Mononuclear cell (primary cell): ENCODE results near the gene SF3B6. TPM values are rescaled to one million over a fixed set of nuclear protein-coding genes. Genes with fewer than 3 reads are reported as not detected.

Source experiments
- H3K27me3 ChIP-seq: 2 replicates; pipeline ENCODE4 v1.6.0; 2011; ENCODE audit warnings: low read length, control low read depth; ENCODE audit not compliant: insufficient read depth
- H3K4me1 ChIP-seq: 2 replicates; pipeline ENCODE4 v1.5.1; 2011; ENCODE audit warnings: mild to moderate bottlenecking, low read length, control low read depth; ENCODE audit not compliant: insufficient read depth
- H3K4me3 ChIP-seq: 2 replicates; pipeline ENCODE4 v1.5.1; 2011; ENCODE audit warnings: mild to moderate bottlenecking, low read length, moderate library complexity
- H3K9me3 ChIP-seq: 2 replicates; pipeline ENCODE4 v1.5.1; 2011; ENCODE audit warnings: low read depth, mild to moderate bottlenecking, control low read depth, low read length
- total RNA-seq: library from RNA; depleted of rRNA; stranded (reverse); fragments of >200 nt; gene quantifications from one replicate; pipeline ENCODE4 v1.2.3, GENCODE V29; 2012

The SF3B6 gene
- total RNA-seq, 1 donor = 107 TPM

DNA sequence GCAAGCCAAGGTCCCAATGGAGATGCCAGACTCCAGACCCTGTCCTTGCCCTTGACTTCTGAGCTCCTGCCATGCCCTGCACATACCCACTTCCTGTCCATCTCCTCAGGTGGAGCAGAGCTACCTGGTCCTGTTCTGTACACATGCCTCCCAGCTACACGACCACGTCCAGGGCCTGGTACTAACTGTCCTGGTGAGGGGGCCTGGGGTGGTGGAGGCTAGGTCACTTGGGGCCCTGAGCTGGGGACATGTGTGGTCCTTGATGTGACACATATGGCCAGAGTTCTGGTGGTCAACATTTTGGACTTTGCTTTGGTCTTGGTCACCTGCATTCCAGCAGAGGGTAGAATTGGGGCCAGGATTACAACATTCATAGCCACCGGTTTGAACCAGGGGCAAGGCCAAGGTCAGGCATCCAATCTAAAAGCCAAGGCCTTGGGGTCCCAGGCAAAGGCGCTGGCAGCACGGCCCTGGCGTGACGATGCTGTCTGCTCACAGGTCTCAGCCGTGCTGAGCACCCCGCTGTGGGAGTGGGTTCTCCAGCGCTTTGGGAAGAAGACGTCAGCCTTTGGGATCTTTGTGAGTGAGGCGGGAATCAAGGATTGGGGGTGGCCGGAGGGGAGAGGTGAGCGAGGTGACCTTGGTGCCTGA lies 53.7 kb downstream of the SF3B6 start:
- no peaks in the 10 kb centered on the region for H3K4me1 ChIP-seq

DNA sequence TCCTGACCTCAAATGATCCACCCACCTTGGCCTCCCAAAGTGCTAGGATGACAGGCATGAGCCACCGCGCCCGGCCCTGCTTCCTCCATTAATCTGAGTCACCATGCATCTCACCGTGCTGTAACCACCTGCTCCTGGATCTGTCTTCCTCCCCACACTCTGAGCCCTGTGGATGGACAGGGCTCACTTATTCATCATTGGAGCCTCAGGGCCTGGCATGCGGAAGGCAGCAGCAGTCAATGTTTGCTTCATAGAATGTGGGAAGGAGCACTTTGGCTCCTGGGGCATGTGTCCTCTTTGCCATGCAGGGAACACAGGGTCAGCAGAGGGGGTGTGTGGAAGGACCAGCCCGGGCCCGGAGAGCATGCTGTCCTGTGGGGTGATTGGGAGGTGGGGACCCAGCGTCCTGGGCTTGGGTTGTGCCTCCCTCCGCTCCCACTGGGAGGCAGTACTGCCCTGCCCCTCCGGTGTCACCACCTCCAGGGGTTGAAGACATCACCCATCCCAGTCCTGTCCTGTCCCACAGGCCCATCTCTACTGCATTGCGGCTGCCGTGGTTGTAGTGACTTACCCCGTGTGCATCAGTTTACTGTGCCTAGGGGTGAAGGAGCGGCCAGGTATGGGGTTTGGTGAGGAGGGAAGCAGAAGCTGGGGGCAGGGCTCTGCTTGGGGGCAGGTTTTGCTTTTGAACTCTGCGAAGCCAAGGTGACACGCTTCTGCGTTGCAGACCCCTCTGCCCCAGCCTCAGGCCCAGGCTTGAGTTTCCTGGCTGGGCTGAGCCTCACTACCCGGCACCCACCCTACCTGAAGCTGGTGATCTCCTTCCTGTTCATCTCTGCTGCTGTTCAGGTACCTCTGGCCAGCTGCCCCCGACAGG lies 54.8 kb downstream of the SF3B6 start:
- Histone ChIP-seq H3K4me3 (no peak overlapping the region), H3K9me3 (no peaks in the 10 kb centered on the region), H3K4me1 (no peaks in the 10 kb centered on the region), H3K27me3 (no peaks in the 10 kb centered on the region)

More for the DNA sequence above, 53.7 kb downstream of the SF3B6 start:
- H3K9me3 ChIP-seq = no peaks in the 10 kb centered on the region
- no peaks in the 10 kb centered on the region for H3K27me3 ChIP-seq
- no peak overlapping the region for H3K4me3 ChIP-seq

DNA sequence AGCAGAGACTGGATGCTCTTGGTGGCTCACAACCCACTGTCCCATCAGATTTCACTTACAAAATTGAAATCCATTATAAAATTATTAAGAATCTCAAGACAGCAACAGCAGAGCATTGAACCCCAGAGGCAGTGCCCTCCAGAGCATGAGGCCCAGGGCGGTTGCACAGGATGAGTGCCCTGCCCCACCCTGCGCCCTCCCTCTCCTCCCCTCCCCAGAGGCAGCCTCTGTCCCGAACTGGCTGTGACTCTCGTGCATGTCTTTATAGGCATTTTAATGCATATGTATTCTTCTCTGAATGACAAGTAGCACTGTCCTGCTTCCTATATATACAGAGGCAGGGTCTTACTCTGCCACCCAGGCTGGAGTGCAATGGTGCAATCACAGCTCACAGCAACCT lies 55.9 kb downstream of the SF3B6 start:
- Histone ChIP-seq H3K4me1 (no peaks in the 10 kb centered on the region), H3K4me3 (no peak overlapping the region), H3K9me3 (no peaks in the 10 kb centered on the region), H3K27me3 (no peaks in the 10 kb centered on the region)

DNA sequence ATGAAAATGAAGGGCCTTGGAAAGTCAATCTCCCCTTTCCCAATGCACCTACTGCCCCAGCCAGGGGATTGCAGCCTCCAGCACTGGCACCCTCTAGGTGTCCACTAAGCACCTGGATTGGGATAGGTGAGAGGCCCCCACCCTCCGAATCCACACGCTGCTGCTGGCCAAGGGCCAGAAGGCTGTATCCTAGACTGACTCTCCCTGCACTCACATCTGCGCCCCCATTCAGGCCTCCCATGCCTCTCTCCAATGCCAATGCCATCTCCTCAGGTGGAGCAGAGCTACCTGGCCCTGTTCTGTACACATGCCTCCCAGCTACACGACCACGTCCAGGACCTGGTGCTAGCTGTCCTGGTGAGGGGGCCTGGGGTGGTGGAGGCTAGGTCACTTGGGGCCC lies 56.4 kb downstream of the SF3B6 start:
- H3K9me3 ChIP-seq = no peaks in the 10 kb centered on the region
- H3K4me1 ChIP-seq = no peaks in the 10 kb centered on the region
- H3K4me3 ChIP-seq = no peak overlapping the region

DNA sequence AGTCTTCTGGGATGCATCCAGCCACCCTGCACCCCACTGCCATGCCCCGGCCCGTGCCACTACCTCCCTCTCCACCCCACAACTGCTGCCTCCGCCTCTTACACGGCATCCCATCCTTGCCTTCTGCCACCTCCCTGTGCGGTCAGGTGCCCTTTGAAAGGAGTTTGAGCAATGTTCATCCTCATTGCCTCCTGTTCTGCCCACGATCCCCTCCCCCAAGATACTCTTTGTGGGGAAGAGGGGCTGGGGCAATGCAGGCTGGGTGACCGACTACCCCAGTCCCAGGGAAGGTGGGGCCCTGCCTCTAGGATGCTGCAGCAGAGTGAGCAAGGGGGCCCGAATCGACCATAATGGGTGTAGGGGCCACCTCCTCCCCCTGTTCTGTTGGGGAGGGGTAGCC lies 57.9 kb downstream of the SF3B6 start:
- Histone ChIP-seq H3K9me3 (no peaks in the 10 kb centered on the region), H3K27me3 (no peaks in the 10 kb centered on the region), H3K4me3 (no peak overlapping the region), H3K4me1 (no peaks in the 10 kb centered on the region)

More for the DNA sequence above, 56.4 kb downstream of the SF3B6 start:
- no peaks in the 10 kb centered on the region for H3K27me3 ChIP-seq

DNA sequence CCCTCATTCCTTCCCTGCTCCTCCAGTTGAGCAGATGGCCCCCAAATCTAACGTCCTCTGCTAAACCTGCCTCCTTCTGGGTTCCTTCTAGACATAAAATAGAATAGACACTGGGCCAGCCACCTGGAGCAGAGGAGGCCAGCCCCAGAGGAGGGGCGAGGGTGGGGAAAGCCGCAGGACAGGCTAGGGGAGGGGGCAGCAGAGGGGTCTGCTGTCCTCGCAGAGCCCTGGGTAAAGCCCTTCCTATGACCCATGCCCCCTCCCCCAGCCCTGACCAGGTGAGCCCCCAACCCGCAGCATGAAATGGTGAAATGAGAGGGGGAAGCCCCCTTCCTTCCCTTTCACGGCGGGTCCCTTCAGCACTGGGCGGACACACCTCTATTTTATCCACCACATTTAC lies 58.4 kb downstream of the SF3B6 start:
- Histone ChIP-seq H3K27me3 (no peaks in the 10 kb centered on the region), H3K4me1 (no peaks in the 10 kb centered on the region), H3K4me3 (no peak overlapping the region), H3K9me3 (no peaks in the 10 kb centered on the region)

Other genes starting within 250 kb of the SF3B6 start
- 55.2 TPM for gene ATAD2B, start 149.2 kb downstream of the SF3B6 start, total RNA-seq
- gene UBXN2A, start 135.9 kb downstream of the SF3B6 start, total RNA-seq = 16.7 TPM
- gene MFSD2B, start 66.2 kb downstream of the SF3B6 start, total RNA-seq = 1.5 TPM
- 3.0 TPM for gene WDCP, start 28.9 kb downstream of the SF3B6 start, total RNA-seq
- 4.5 TPM for gene FKBP1B, start 26.6 kb downstream of the SF3B6 start, total RNA-seq
- 5.6 TPM for gene TP53I3, start 8.5 kb upstream of the SF3B6 start, total RNA-seq
- not detected for gene PFN4, start 47.0 kb upstream of the SF3B6 start, total RNA-seq
- gene FAM228B, start 47.1 kb upstream of the SF3B6 start, total RNA-seq = 26.2 TPM
- 0.10 TPM for gene FAM228A, start 98.7 kb upstream of the SF3B6 start, total RNA-seq